GM18517 (cell line): Measurements from ENCODE around the gene LDLRAD3.

ENCODE experiments used
- ATAC-seq: cut with Tn5 transposase; IDR thresholded peaks from one replicate; pipeline ENCODE4 v1.9.1; 2021; ENCODE audit warnings: mild to moderate bottlenecking, moderate library complexity; ENCODE audit not compliant: unreplicated experiment

The LDLRAD3 gene

DNA sequence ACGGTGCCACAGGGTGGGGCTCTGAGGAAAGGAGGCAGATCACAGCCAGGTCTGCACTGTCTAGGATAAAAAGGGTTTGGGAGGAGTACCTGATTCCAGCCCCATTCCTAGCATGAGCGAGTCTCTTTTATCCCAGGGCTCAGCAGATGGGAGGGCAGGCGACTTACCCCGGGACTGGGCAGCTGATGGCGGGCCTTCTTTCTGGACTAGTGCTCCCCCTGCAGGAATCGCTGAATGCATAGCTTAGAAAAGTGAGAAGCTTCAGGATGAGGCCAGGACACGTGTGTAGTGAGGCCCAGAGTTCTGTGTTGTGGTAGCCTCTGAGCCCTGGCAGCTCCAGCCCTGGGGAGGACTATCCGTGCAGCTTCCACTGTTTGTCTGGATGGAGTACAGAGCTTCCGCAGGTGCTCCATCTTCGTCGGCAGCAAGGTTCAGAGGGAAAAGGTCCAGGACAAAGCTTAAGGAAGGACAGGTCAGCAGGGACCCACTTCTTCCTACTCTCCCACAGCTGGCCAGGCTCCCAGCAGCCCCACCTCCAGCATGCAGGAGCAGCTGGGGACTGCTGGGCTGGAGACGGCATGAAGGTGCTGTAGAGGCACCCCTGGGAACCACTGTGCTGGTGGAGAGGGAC is 315.0 kb downstream of the LDLRAD3 start:
- ATAC-seq, result no peak

DNA sequence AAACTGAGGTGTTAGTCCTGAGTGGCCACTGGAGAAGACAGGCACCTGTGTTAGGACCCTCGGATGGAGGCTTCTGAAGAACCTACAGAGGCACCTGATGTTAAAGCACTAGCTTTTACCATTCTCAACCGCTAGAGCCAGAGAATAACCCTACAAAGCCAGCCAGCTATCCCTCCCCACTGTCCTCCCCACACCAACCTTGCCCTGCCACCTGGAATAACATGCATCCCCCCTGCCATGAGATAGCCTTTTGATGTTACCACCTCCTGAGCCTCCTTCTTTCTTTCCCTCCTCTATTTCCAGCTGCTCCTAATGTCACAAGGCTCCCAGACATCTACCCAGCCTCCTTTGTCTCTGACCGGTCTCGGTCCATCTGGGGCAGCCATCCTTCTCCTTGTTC is 317.2 kb downstream of the LDLRAD3 start:
- no peak for ATAC-seq

DNA sequence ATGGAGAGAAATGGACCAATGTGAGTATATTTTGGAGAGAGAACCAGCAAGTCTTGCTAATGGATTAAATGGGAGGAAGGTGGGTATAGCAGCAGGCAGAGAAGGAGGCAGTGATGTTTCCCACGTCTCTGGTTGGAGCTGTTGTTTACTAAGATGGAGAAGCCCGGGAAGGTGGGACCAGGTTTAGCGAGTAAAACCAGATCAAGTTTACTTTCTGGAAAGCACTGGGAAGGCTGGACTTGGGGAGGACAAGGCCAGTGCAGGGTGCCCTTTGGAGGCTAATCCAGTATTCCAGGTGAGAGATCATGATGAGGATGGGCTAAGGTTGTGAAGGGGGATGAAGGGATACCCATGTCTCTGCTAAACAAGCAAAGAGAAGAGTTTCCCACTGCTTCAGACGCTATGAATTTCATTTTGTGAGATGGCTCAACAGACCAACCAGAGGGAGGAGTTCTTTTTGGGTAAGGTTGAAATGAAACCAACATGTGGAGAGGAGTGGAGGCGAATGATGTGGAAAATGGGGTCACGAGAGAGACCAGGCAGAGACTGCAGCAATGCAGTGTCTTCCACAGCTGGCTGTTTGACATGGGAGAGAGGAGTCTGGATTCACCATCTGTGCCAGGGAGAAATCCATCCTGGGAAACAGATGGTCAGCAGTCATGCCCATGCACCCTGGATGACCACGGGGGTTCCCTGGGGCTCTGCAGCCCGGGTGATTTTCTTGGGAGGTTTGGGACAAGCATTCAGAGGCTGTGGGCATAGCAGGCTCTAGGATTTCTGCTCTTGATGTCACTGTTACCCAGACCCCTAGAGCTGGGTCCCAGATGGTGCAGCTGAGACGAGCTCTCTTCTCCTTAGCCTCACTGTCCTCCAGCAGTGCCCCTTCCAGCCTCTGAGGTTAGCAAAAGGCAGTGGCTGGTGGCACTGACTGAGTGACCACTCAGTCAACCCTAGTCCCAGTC is 320.4 kb downstream of the LDLRAD3 start:
- no peak for ATAC-seq

DNA sequence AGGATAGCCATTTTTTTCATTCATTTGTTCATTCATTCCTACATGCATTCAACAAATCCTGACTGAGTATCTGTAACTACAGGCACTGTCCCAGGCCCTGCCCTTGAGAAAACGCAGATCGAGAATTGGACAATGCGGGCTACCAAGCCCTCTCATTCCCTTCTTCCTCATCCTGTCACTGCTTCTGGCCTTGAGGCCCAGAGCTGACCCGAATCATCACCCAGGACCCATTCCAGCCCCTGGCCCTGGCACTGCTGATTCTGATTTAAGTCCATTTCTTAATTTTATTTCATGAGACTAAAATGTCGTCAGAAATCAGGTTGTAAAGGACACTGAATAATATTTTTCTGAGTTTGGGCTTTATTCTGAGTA is 321.1 kb downstream of the LDLRAD3 start:
- ATAC-seq, result no peak

DNA sequence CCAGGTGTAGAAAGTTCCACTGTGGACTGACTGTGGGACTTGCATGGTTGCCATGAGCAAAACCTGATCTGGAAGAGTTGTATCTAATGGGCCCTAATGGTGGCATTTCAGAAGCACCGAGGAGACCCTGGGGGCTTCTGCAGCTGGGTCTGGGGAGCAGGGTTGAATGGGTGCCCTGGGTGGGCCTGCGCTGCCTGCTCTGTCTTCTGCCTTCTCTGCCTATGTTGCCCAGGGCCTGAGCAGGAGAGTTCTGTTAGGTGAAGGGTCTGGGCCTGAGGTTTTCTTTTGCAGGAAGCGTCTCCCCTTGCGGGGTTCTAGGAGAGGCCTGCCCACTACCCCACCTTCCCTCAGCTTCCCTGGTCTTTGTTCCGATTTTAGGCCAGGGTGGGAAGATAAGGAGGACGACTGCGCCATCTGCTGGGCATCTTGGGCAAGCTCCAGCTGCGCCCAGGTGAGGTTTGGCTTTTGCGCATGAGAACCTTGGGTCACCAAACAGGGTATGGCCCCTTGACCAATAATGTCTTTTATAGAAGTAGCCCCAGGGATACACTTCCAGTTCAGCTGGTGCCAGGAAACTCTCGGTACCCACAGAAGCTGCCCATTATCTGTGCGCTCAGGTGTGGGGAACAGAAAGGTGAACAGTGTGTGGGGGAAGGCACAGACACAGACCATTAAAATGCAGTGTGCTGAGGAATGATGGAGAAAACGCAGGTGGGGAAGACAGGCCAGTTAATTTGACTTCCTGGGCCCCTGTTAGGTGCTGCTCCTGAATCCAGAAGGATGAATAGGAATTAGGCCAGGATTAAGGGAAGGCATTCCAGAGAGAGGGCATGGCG is 322.1 kb downstream of the LDLRAD3 start:
- no peak for ATAC-seq

DNA sequence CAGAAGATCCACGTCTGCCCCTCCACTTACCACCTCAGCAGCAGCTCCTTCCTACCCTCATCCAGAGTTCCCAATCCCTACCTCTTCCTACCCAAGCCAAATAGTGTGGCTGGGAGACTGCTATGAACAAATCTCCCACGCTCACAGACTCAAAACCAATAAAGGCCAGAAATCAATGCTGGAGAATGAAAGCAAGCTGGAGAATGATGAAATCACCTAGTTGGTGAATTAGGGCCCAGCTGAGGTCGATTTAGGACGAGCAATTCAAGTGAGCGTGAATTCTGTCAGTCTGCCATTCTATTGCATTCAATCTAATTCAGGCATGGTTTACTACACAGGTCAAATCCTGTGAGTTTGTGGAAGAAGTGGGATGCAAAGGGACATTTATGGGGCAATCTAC is 322.9 kb downstream of the LDLRAD3 start:
- no peak for ATAC-seq

DNA sequence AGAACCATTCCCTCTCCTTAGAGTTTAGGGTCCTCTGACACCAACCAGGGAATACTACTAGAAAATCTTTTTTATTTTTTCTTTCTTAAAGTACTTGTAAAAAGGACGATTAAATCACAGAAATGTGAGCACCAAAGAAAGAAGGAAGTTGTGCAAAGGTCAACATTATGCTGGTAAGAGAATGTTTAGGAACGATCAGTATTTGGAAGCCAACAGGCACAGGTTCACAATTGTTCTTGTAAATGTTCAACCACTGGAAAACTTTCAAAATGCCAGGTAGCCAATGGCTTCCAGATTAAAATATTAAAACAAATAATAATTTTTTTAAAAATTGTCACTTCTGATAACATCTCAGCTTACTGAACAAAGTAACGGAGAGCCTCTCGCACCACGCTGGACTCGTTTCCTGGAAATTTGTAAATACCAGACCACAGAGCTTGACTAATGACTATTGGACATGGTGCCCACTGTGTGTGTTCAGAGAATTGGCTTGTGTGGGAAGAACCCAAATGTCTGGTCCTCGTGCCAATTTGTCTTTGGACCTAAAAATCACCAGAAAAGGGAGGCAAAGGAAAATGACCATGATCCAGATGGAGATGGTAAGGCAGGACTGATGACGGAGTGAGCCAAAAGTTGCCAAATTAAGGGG is 324.6 kb downstream of the LDLRAD3 start:
- no peak for ATAC-seq

DNA sequence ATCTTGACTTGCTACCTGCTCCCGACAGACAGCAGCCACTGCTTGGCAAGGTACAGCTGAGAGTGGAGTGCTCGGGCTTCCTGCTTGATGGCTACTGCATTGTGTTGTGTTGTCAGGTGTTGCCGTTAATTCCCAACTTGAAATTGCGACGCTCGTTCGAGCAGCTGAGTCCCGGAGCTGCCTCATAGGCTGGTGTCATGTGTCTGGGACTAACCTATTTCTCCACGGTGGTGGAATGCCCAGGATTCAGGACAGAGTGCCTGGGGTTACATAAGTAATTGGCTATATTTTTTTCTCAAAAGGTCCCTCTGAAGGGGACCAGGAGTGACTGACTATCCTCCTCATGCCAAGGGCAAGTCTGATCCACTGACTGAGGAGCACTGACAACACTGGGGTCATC is 326.8 kb downstream of the LDLRAD3 start:
- ATAC-seq, result no peak

DNA sequence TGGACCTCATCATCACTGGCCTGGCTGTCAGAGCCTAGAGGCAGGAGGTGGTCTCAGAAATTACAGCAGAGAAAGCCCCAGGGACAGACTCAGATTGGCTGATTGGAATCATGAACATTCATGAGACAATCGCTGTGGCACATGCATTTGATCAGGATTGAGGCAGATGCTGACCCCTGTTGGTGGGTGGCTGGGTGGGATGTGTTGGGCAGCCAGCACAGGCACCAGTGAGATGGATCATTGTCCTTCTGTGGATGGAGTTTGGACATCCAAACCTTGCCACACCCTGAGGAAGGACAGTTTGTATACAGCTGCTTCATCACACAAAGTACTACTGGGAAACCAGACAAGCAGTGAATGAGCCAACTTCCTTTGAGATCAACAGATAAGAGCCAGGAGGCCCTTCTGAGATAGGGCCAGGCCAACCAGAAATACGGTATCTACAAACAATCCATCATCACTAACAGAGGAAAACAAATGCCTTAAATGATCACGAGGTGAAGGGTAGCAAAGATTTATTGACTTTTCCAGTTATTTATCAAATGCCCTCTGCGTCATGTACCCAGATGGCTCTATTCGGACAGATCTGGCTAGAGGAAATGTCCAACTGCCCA is 328.0 kb downstream of the LDLRAD3 start:
- no peak for ATAC-seq

DNA sequence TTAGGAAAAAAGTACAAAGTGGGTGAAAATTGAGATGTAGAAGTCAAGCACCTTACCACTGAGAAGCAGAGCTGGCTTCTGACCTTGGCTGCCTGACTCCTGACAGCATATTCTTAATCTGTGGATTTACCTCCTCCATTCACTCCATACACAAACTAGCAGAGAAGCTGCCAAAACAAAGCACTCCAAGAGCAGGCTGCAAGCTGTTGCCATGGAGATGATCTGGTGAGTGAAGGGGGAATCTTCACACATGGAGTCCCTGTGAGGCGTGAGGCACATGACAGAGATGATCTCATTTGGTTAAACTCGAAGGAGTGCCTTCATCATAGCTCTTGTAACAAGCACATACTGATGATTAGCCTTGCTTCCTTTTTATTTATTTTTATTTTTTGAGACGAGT is 329.2 kb downstream of the LDLRAD3 start:
- ATAC-seq, result no peak

DNA sequence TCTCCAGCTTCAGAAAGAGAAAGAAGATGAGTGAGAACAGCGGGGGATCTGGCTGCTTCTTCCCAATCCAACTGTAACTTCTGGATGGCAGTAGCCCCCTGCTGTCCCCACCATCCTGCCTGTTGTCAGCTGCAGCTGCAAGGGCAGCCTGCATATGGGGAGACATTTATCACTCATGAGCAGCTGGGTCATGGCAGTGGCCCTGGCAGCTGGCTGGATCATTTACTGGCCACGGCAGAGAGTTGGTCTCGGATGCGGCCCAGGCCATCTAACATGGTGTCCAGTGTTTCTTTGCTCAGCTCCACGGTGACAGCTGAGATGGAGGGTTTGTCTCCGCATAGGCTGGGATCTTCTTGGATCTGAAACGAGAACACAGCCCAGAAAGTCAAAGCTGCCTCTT is 330.6 kb downstream of the LDLRAD3 start:
- no peak for ATAC-seq

DNA sequence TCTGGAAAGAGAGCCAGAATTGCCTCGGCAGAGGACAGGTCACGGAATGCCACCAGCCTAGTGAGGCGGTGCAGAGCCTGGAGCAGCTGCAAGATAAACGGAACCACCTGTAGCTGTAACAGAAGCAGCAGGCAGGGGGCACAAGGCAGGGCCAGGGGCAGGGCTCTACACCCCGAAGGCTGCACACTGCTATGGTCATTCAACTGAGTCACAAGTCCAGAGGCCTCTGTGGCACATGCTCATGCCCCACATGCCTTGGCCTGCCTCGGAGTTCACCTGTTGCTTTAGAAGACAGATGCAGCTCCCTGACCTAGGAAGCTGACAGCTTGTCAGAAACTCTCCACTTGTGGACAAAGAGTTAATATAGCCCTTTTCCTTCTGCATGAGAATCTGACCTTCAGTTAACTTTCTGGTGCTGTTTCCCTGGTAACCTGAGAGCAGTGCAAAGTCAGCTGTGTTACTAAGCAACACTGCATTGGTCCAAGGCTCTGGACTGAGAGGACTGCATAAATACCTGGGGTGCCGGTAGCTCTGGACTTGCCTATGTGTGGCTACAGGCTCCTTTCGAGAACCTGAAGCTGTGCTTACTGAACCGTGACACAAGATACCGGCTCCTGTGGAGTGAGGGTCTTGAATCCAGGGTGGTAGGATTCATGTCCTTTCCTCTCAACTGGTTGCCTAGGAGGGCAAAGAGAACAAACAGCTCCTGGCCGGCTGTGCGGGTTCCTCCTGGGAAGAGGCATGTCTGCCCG is 334.8 kb downstream of the LDLRAD3 start:
- ATAC-seq, result no peak

DNA sequence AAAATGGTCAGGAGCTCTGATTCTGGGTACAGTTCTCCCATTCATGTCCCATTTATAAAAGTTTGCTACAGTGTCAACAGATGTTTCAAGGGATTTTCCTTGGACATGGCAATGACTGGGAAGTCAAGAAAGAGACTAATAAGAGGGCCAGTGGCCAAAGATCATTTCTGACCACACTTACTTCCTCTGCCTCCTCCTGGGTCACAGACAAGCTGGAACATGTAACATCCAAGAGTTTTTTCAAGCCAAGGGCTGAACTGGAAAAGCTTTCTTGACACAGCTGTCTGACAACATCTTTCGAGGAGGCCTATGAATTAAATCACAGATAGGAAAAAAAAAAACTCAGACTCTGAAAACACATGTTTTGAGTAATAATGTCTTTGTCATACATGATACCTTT is 336.7 kb downstream of the LDLRAD3 start:
- no peak for ATAC-seq
